Central memory CD4-positive, alpha-beta T cell (primary cell): ENCODE measurements around the gene NPPB.

Experiments
- DNase-seq: peaks from one replicate; pipeline ENCODE4 v3.0.0; 2022

Gene NPPB

GRCh38 chr1:11831945-11832725 is 26.6 kb downstream of the NPPB start:
- no peak for DNase-seq

GRCh38 chr1:11828511-11828910 is 30.2 kb downstream of the NPPB start:
- no peak for DNase-seq

DNA sequence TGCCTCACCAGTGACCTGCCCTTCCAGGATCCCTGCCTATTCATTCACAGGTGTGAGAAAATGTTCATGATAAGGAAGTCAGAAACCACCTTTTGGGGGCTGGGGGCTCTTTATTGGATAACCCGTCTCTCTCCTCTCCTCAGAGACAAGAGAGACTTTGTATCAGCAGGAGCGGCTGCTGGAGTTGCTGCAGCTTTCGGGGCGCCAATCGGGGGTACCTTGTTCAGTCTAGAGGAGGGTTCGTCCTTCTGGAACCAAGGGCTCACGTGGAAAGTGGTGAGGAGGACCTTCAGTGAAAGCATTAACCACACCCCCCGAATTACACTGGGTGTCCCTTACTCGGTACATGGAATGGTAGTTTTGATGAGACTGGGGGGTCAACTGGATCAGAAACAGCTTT is 31.8 kb downstream of the NPPB start:
- no peak for DNase-seq

DNA sequence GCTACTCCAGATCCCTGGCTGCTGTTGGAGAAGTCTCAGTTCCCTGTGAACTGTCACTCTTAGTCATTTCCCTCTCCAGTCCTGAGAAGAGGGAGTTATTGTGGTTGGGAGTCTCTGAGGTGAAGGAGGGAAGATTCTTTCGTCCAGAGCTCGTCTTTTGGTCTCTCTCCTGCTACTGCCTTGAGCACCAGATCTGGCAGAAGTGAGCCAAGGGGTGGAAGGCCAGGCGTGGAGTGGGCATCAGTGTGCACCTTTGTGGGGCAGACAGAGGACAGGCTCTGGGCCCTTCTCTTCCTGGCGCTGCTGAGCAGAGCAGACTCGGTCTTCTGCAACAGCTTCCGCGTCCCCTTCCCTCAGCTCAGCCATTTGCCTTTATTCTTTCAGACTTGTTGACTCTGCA is 33.6 kb downstream of the NPPB start:
- no peak for DNase-seq

- no peak for DNase-seq
These were observed 35.2 kb downstream of the NPPB start for GRCh38 chr1:11823366-11824137.

DNA sequence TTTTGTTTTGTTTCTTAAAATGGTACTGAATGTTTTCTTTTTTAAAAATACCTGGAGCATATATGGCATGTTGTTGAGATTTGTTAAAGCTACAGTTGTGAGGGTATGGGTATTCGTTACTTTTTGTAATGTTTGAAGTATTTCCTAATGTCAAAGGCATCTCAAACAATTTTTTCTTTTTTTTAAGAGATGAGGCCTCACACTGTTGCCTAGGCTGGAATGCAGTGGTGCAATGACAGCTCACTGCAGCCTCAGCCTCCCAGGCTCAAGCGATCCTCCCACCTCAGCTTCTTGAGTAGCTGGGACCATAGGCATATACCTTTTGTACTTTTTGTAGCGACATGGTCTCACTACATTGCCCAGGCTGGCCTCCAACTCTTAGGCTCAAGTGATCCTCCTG is 36.7 kb downstream of the NPPB start:
- no peak for DNase-seq

GRCh38 chr1:11817192-11817591 is 41.6 kb downstream of the NPPB start:
- DNase-seq: no peak

- no peak for DNase-seq
These were observed 45.7 kb downstream of the NPPB start for GRCh38 chr1:11813021-11813420.
